IMR-90 (cell line): Measurements from ENCODE around the gene KIF9. TPM values are rescaled to one million over a fixed set of nuclear protein-coding genes. Genes with fewer than 3 reads are reported as not detected.
A peak's percentile ranks its signal among the peaks of the same experiment; 100 is the strongest.

Experiments used
- ATAC-seq: fragments of 200-7000 bp; cut with Tn5 transposase; 2 replicates; pipeline ENCODE4 v1.9.1; 2020; ENCODE audit warnings: low read depth, mild to moderate bottlenecking, moderate library complexity
- BruUV-seq: library from RNA; stranded (reverse); fragments of 400-500 nt; replicated peaks from 2 replicates; lab custom pipeline; 2021; lab: Mats Ljungman, UMichigan
- CTCF ChIA-PET: fragments of 300-600 bp; formaldehyde crosslinking; extraction: SDS; loops from one replicate; lab custom pipeline; 2021; ENCODE audit warnings: antibody characterized with exemption; lab: Yijun Ruan, JAX
- POLR2A ChIA-PET: fragments of 300-600 bp; sonication (Branson Sonifier 250); formaldehyde crosslinking; loops from one replicate; lab custom pipeline; 2022; ENCODE audit warnings: antibody characterized with exemption; ENCODE audit not compliant: unreplicated experiment; lab: Charles Lee
- DNase-seq: peaks from one replicate; pipeline ENCODE4 v3.0.0; 2013
- H2AFZ ChIP-seq: replicated peaks from 2 replicates; pipeline ENCODE3; 2013; ENCODE audit warnings: low read length, mild to moderate bottlenecking; ENCODE audit not compliant: poor library complexity
- H2AK5ac ChIP-seq: 2 replicates; pipeline ENCODE4 v1.6.1; 2013; ENCODE audit warnings: low read depth, low read length, inconsistent platforms
- H2AK9ac ChIP-seq: replicated peaks from 2 replicates; pipeline ENCODE3; 2013; ENCODE audit warnings: mild to moderate bottlenecking, low read depth, low read length, moderate library complexity; ENCODE audit not compliant: poor library complexity
- H2BK120ac ChIP-seq: 2 replicates; pipeline ENCODE4 v1.6.1; 2013; ENCODE audit warnings: low read depth, low read length, inconsistent platforms
- H2BK15ac ChIP-seq: 3 replicates; pipeline ENCODE4 v1.6.1; 2013; ENCODE audit warnings: low read depth, low read length, inconsistent platforms
- H2BK20ac ChIP-seq: 2 replicates; pipeline ENCODE4 v1.6.1; 2013; ENCODE audit warnings: low read depth, mild to moderate bottlenecking, inconsistent platforms, low read length, moderate library complexity
- H2BK5ac ChIP-seq: 2 replicates; pipeline ENCODE4 v1.6.1; 2013; ENCODE audit warnings: mild to moderate bottlenecking, low read depth, low read length, inconsistent platforms; ENCODE audit not compliant: poor library complexity, severe bottlenecking
- H3K14ac ChIP-seq: replicated peaks from 2 replicates; pipeline ENCODE4 v1.6.1; 2013; ENCODE audit warnings: low read depth, low read length, inconsistent platforms
- H3K18ac ChIP-seq: 2 replicates; pipeline ENCODE4 v1.6.1; 2013; ENCODE audit warnings: low read depth, low read length, control low read depth
- H3K23ac ChIP-seq: 2 replicates; pipeline ENCODE4 v1.6.1; 2013; ENCODE audit warnings: low read depth, low read length, inconsistent platforms
- H3K27ac ChIP-seq: 2 replicates; pipeline ENCODE4 v1.5.1; 2013; ENCODE audit warnings: mild to moderate bottlenecking, control low read depth, low read length; ENCODE audit not compliant: insufficient read depth
- H3K27me3 ChIP-seq: 2 replicates; pipeline ENCODE4 v1.6.1; 2013; ENCODE audit warnings: low read length; ENCODE audit not compliant: control insufficient read depth, insufficient read depth
- H3K36me3 ChIP-seq: 2 replicates; pipeline ENCODE4 v1.6.1; 2013; ENCODE audit warnings: low read length, mixed read lengths; ENCODE audit not compliant: control insufficient read depth, insufficient read depth
- H3K4ac ChIP-seq: 2 replicates; pipeline ENCODE4 v1.6.1; 2013; ENCODE audit warnings: low read depth, low read length, inconsistent platforms
- H3K4me1 ChIP-seq: 2 replicates; pipeline ENCODE4 v1.6.1; 2013; ENCODE audit warnings: low read length, mixed read lengths; ENCODE audit not compliant: control insufficient read depth, insufficient read depth
- H3K4me2 ChIP-seq: 2 replicates; pipeline ENCODE4 v1.6.1; 2013; ENCODE audit warnings: low read depth, mild to moderate bottlenecking, control low read depth, low read length, moderate library complexity
- H3K4me3 ChIP-seq: 2 replicates; pipeline ENCODE4 v1.5.1; 2013; ENCODE audit warnings: low read depth, mild to moderate bottlenecking, control low read depth, low read length, moderate library complexity; ENCODE audit not compliant: insufficient read depth
- H3K56ac ChIP-seq: 2 replicates; pipeline ENCODE4 v1.6.1; 2013; ENCODE audit warnings: low read length, inconsistent platforms; ENCODE audit not compliant: insufficient read depth; ENCODE audit errors: extremely low read depth
- H3K79me1 ChIP-seq, 2 experiments: 2 replicates each; pipeline ENCODE4 v1.6.1; 2013; ENCODE audit warnings: low read length in 2 of 2, inconsistent platforms in 1 of 2, low read depth in 1 of 2
- H3K9ac ChIP-seq: 2 replicates; pipeline ENCODE4 v1.6.1; 2013; ENCODE audit warnings: low read depth, low read length, control low read depth
- H3K9me1 ChIP-seq: 2 replicates; pipeline ENCODE4 v1.6.1; 2013; ENCODE audit warnings: low read length, inconsistent platforms; ENCODE audit not compliant: insufficient read depth
- H3K9me3 ChIP-seq: 2 replicates; pipeline ENCODE4 v1.6.1; 2013; ENCODE audit warnings: low read length; ENCODE audit not compliant: control insufficient read depth, insufficient read depth
- H4K20me1 ChIP-seq: 2 replicates; pipeline ENCODE4 v1.6.1; 2013; ENCODE audit warnings: low read length, inconsistent platforms; ENCODE audit not compliant: insufficient read depth
- H4K5ac ChIP-seq: 2 replicates; pipeline ENCODE4 v1.6.1; 2013; ENCODE audit warnings: mild to moderate bottlenecking, low read depth, low read length, control low read depth
- H4K8ac ChIP-seq, 2 experiments: 2 replicates each; pipeline ENCODE4 v1.6.1; 2013; ENCODE audit warnings: low read depth in 2 of 2, low read length in 2 of 2, control low read depth in 1 of 2, inconsistent platforms in 1 of 2
- H4K91ac ChIP-seq: 2 replicates; pipeline ENCODE4 v1.6.1; 2013; ENCODE audit warnings: low read depth, low read length, inconsistent platforms; ENCODE audit not compliant: insufficient read depth
- BHLHE40 ChIP-seq: fragments of 150-350 bp; IDR thresholded peaks from 2 replicates; pipeline ENCODE4 v1.6.1; 2016; ENCODE audit warnings: mild to moderate bottlenecking, low read depth, low read length
- CEBPB ChIP-seq: IDR thresholded peaks from 2 replicates; pipeline ENCODE4 v1.6.1; 2012; ENCODE audit warnings: low read depth, low read length, improper control_type of control experiment
- CHD1 ChIP-seq: IDR thresholded peaks from 2 replicates; pipeline ENCODE4 v1.6.1; 2012; ENCODE audit warnings: low read depth, low read length, improper control_type of control experiment
- CTCF ChIP-seq: conservative IDR thresholded peaks from 2 replicates; pipeline ENCODE4 v1.5.1; 2012; ENCODE audit warnings: mild to moderate bottlenecking, low read depth, low read length, improper control_type of control experiment
- ELK1 ChIP-seq: fragments of 150-350 bp; IDR thresholded peaks from 2 replicates; pipeline ENCODE4 v1.6.1; 2016; ENCODE audit warnings: low read depth, mild to moderate bottlenecking, low read length, moderate library complexity, borderline replicate concordance
- FOS ChIP-seq: fragments of 150-350 bp; IDR thresholded peaks from 2 replicates; pipeline ENCODE4 v1.6.1; 2016; ENCODE audit warnings: low read depth, low read length
- MAFK ChIP-seq: IDR thresholded peaks from 2 replicates; pipeline ENCODE4 v1.6.1; 2012; ENCODE audit warnings: low read depth, low read length, improper control_type of control experiment
- MAZ ChIP-seq: IDR thresholded peaks from 2 replicates; pipeline ENCODE4 v1.6.1; 2012; ENCODE audit warnings: low read depth, mild to moderate bottlenecking, low read length, improper control_type of control experiment, moderate library complexity, borderline replicate concordance
- MXI1 ChIP-seq: IDR thresholded peaks from 2 replicates; pipeline ENCODE4 v1.6.1; 2012; ENCODE audit warnings: low read depth, mild to moderate bottlenecking, low read length, moderate library complexity, borderline replicate concordance
- NFE2L2 ChIP-seq: fragments of 150-350 bp; IDR thresholded peaks from 2 replicates; pipeline ENCODE4 v1.6.1; 2016; ENCODE audit warnings: low read depth, mild to moderate bottlenecking, low read length
- POLR2A ChIP-seq: IDR thresholded peaks from 2 replicates; pipeline ENCODE4 v1.6.1; 2012; ENCODE audit warnings: mild to moderate bottlenecking, low read depth, low read length
- RAD21 ChIP-seq: IDR thresholded peaks from 2 replicates; pipeline ENCODE4 v1.6.1; 2012; ENCODE audit warnings: low read length, improper control_type of control experiment
- RCOR1 ChIP-seq: IDR thresholded peaks from 2 replicates; pipeline ENCODE4 v1.6.1; 2012; ENCODE audit warnings: mild to moderate bottlenecking, low read length, improper control_type of control experiment; ENCODE audit not compliant: insufficient replicate concordance
- USF2 ChIP-seq: fragments of 150-350 bp; IDR thresholded peaks from 2 replicates; pipeline ENCODE4 v1.6.1; 2017; ENCODE audit warnings: mild to moderate bottlenecking, antibody characterized with exemption, low read length, low read depth
- WGBS, 2 experiments: methylation state at CpG; one replicate each; pipeline versions ENCODE4 v1.1.5 to v1.1.7; 2013; ENCODE audit warnings: missing lambda C conversion rate in 2 of 2; ENCODE audit not compliant: insufficient read length in 1 of 2; ENCODE audit errors: extremely low coverage in 2 of 2; 5-methylcytosine and 5-hydroxymethylcytosine counted together
- dilution Hi-C: fragments of 300-500 bp; cut with HindIII; formaldehyde crosslinking; loops from one replicate; pipeline ENCODE4 v1.14.3; 2018; ENCODE audit warnings: low sequenced_read_pairs; ENCODE audit not compliant: unreplicated experiment
- in situ Hi-C: fragments of 300-500 bp; cut with MboI; formaldehyde crosslinking; loops from 3 replicates; pipeline ENCODE4 v1.14.3; 2019; ENCODE audit warnings: low sequenced_read_pairs, inconsistent platforms, mixed read lengths
- intact Hi-C: fragments of 100-400 bp; cut with micrococcal nuclease; formaldehyde crosslinking; loops from 2 replicates; pipeline ENCODE4 v1.10.0; 2022
- polyA plus RNA-seq, 3 experiments: library from polyadenylated mRNA; depleted of rRNA; stranded (reverse); fragments of >200 nt; gene quantifications; 2 replicates each; pipeline ENCODE4 v1.2.3, GENCODE V29; 2012; ENCODE audit warnings: low replicate concordance in 1 of 3
- total RNA-seq: library from RNA; depleted of rRNA; stranded (reverse); fragments of >200 nt; gene quantifications from 2 replicates; pipeline ENCODE4 v1.2.3, GENCODE V29; 2012

KIF9 gene
- total and polyA plus RNA-seq, 2 of the 4 experiments (the other 2 are of a cell fraction), result 1.8 to 5.0 TPM

GRCh38 chr3:47296562-47297302 lies 14.1 kb upstream of the KIF9 start:
- Histone ChIP-seq H3K9me3 (no peaks in the 10 kb centered on the region), H3K36me3 (peaks cover 6% of the 10 kb centered on the region), H3K79me1 (peaks cover 37 to 70% of the 10 kb centered on the region in 2 experiments), H3K9me1 (no peaks in the 10 kb centered on the region; the same call in 1 of the 2 replicates), H3K23ac (no peak overlapping the region), H3K4me1 (0 out of 2 replicates have a peak, but pooled peaks cover 1% of the 10 kb centered on the region), H3K27me3 (no peaks in the 10 kb centered on the region), H2AK9ac (no peak overlapping the region), H3K4me2 (no peak overlapping the region), H2BK120ac (no peak overlapping the region), H2AFZ (no peak overlapping the region), H3K4me3 (no peak overlapping the region), H2BK5ac (no peak overlapping the region), H2BK15ac (no peak overlapping the region), H4K20me1 (peaks cover 15% of the 10 kb centered on the region; the same call in 1 of the 2 replicates), H3K18ac (no peak overlapping the region), H4K5ac (no peak overlapping the region), H2AK5ac (no peak overlapping the region), H3K14ac (no peak overlapping the region), H3K56ac (no peak overlapping the region), H2BK20ac (no peak overlapping the region), H3K4ac (no peak overlapping the region), H3K9ac (no peak overlapping the region), H3K27ac (no peak overlapping the region), H4K91ac (no peak overlapping the region), H4K8ac (no peak overlapping the region)
- intact Hi-C loops (no loop called here), dilution Hi-C loops (no loop called here), in situ Hi-C loops (no loop called here)
- WGBS, 2 experiments, result no CpG with 5 or more reads among the region's 2 CpGs
- ATAC-seq (peak; percentile 24; the same call in 1 of the 2 replicates), DNase-seq (no peak)
- BruUV-seq, result no TSS peak
- TF ChIP-seq ELK1 (no peak), MXI1 (no peak), NFE2L2 (no peak), RCOR1 (no peak), MAZ (no peak), POLR2A (no peak), CTCF (no peak), BHLHE40 (no peak), FOS (no peak), USF2 (no peak), MAFK (no peak), RAD21 (no peak), CEBPB (no peak), CHD1 (no peak)
- ChIA-PET CTCF (no interaction called here), POLR2A (no interaction called here)
